Parathyroid adenoma (tissue), 2 donors: ENCODE measurements around the gene PRKCE.

Experiments
- H2AFZ ChIP-seq: fragments of 300-600 bp; sonication (generic); one replicate; pipeline ENCODE4 v1.7.0; 2017; ENCODE audit warnings: antibody characterized with exemption, mild to moderate bottlenecking
- H3K27ac ChIP-seq: fragments of 300-600 bp; sonication (generic); one replicate; pipeline ENCODE4 v1.7.0; 2017
- H3K27me3 ChIP-seq: fragments of 300-600 bp; sonication (generic); one replicate; pipeline ENCODE4 v1.7.0; 2017; ENCODE audit warnings: low read length; ENCODE audit not compliant: control insufficient read depth, insufficient read depth
- H3K36me3 ChIP-seq: fragments of 300-600 bp; sonication (generic); one replicate; pipeline ENCODE4 v1.7.0; 2017; ENCODE audit warnings: low read length; ENCODE audit not compliant: control insufficient read depth, insufficient read depth
- H3K4me1 ChIP-seq: fragments of 300-600 bp; sonication (generic); one replicate; pipeline ENCODE4 v1.7.0; 2017; ENCODE audit warnings: control low read depth
- H3K4me2 ChIP-seq: fragments of 300-600 bp; sonication (generic); one replicate; pipeline ENCODE4 v1.7.0; 2017; ENCODE audit warnings: low read length
- H3K4me3 ChIP-seq: fragments of 300-600 bp; sonication (generic); one replicate; pipeline ENCODE4 v1.7.0; 2017; ENCODE audit warnings: low read depth, low read length
- H3K79me2 ChIP-seq: fragments of 300-600 bp; sonication (generic); one replicate; pipeline ENCODE4 v1.7.0; 2017; ENCODE audit warnings: control low read depth
- H3K9ac ChIP-seq: fragments of 300-600 bp; sonication (generic); one replicate; pipeline ENCODE4 v1.7.0; 2017; ENCODE audit warnings: mild to moderate bottlenecking
- H3K9me3 ChIP-seq: fragments of 300-600 bp; sonication (generic); one replicate; pipeline ENCODE4 v1.7.0; 2017; ENCODE audit warnings: low read length; ENCODE audit not compliant: control insufficient read depth
- TF ChIP-seq, protein P1 (sequence below): fragments of 300-600 bp; sonication (generic); IDR thresholded peaks from one replicate; pipeline ENCODE4 v1.7.0; 2017; ENCODE audit warnings: antibody characterized with exemption, mild to moderate bottlenecking
- donor health status: primary hyperparathyroidism.

Gene PRKCE

DNA sequence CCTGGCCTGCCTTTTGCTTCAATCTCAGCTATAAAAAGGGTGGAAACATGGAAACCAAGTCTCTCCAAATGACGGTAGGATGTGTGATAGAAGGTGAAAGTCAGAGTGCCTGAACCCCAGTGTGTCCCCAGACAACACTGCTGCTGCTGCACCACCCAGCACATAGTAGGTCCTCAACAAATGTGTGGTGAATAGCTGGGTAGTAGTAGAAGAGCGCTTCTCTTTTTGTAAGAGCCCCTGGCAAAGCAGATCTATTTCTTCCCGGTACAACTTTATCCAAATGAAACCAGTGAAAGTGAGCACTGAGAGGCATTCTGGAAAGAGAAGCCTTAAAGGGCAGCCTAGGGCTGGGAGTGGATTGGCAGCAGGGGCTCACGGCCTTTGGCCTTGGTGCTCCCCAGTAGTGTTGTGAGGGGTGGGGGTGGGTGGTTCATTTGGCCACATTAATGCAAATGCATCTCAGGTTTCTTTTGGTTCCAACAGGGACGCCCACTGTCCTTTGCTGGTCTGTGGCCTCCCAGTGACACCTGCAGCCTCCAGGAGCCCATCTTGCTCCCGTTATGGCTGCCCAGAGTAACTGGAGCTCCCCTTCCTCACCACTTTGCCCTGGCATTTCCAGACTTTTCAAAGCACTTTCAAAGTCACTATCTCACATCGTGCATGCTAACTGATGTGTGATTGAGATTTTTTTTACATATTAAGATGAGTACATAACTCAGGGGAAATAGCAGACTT, 341.4 kb downstream of the PRKCE start:
- no peaks in the 10 kb centered on the region for H3K4me1 ChIP-seq
- no peaks in the 10 kb centered on the region for H3K9me3 ChIP-seq
- H3K4me3 ChIP-seq: no peak overlapping the region
- no peaks in the 10 kb centered on the region for H3K36me3 ChIP-seq
- H3K9ac ChIP-seq: no peak overlapping the region
- no peak overlapping the region for H2AFZ ChIP-seq
- no peaks in the 10 kb centered on the region for H3K79me2 ChIP-seq
- TF ChIP-seq, protein P1, sequence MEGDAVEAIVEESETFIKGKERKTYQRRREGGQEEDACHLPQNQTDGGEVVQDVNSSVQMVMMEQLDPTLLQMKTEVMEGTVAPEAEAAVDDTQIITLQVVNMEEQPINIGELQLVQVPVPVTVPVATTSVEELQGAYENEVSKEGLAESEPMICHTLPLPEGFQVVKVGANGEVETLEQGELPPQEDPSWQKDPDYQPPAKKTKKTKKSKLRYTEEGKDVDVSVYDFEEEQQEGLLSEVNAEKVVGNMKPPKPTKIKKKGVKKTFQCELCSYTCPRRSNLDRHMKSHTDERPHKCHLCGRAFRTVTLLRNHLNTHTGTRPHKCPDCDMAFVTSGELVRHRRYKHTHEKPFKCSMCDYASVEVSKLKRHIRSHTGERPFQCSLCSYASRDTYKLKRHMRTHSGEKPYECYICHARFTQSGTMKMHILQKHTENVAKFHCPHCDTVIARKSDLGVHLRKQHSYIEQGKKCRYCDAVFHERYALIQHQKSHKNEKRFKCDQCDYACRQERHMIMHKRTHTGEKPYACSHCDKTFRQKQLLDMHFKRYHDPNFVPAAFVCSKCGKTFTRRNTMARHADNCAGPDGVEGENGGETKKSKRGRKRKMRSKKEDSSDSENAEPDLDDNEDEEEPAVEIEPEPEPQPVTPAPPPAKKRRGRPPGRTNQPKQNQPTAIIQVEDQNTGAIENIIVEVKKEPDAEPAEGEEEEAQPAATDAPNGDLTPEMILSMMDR: no peak
- H3K4me2 ChIP-seq: no peak overlapping the region
- no peak overlapping the region for H3K27ac ChIP-seq
- H3K27me3 ChIP-seq: no peaks in the 10 kb centered on the region

DNA sequence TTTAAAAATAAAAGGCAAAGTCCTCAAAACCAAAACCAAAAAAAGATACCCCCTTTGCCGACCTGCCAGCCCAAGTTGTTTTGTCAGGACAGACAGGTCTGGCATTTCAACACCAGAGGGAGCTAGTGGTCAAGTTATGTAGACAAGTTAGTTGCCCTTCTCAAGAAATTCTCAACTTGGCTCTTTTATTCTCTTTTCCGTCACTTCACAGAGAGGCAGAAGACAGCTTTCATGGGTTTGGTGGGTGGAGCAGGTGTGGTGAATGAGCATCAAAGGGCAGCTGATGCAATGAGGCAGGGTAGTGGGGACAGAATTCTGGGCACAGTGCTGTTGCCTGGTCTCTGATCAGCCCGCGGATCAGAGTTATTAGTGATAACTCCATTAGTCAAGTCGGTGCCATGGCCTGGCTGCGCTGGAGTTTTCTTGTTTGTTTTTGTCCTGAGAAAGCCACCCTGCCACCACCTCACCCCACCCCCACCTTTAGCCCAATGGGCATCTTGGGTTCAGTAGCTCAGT, 342.1 kb downstream of the PRKCE start:
- Histone ChIP-seq H3K9me3 (no peaks in the 10 kb centered on the region), H3K27me3 (no peaks in the 10 kb centered on the region), H2AFZ (no peak overlapping the region), H3K4me1 (no peaks in the 10 kb centered on the region), H3K4me3 (no peak overlapping the region), H3K9ac (no peak overlapping the region), H3K36me3 (no peaks in the 10 kb centered on the region), H3K79me2 (peaks cover 2% of the 10 kb centered on the region), H3K4me2 (no peak overlapping the region), H3K27ac (no peak overlapping the region)
- TF ChIP-seq, protein P1: peak; percentile 76

DNA sequence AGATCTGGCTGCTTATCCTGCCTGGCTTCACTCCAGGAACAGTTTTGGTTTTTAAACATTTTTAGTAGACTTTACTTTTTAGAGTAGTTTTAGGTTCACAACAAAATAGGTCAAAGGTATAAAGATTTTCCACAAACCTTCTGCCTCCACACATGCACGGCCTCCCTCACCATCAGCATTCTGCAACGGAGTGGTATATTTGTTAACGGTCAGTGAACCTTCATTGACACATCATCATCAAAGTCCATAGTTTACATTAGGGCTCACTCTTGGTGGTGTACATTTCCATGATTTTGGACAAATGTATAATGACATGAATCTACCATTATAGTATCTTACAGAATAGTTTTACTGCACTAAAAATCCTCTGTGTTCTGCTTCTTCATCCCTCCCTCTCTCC, 342.6 kb downstream of the PRKCE start:
- Histone ChIP-seq H3K79me2 (peaks cover 2% of the 10 kb centered on the region), H3K4me3 (no peak overlapping the region), H3K9ac (no peak overlapping the region), H3K27me3 (no peaks in the 10 kb centered on the region), H3K4me2 (no peak overlapping the region), H3K36me3 (no peaks in the 10 kb centered on the region), H3K27ac (no peak overlapping the region), H2AFZ (no peak overlapping the region), H3K4me1 (no peaks in the 10 kb centered on the region), H3K9me3 (no peaks in the 10 kb centered on the region)
- TF ChIP-seq, protein P1: no peak

DNA sequence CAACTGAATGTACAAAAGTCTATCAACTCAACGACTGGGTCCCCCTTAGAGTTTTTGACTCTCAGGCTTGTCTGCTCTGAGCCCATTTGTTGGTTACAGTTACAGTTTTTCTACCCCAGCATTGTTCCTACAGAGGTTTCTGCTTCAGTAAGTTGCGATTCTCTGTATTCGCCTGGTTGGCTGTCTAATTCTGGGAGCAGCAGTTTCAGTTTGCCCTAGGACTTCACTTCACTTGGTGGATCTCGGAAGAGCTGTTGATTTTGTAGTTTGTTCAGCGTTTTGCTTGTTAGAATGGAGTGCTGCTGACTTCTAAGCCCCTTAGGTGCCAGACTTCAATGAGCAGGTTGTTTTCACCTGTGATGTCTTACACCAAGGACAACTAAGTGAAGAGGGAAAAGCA, 349.2 kb downstream of the PRKCE start:
- H3K27ac ChIP-seq: no peak overlapping the region

More for the DNA sequence above, 349.2 kb downstream of the PRKCE start:
- Histone ChIP-seq H3K4me1 (no peaks in the 10 kb centered on the region), H3K36me3 (no peaks in the 10 kb centered on the region), H3K79me2 (peaks cover 2% of the 10 kb centered on the region), H3K4me2 (no peak overlapping the region), H3K9me3 (no peaks in the 10 kb centered on the region), H3K27me3 (no peaks in the 10 kb centered on the region), H3K4me3 (no peak overlapping the region), H2AFZ (no peak overlapping the region), H3K9ac (no peak overlapping the region)
- TF ChIP-seq, protein P1: no peak
